NK-92 (cell line): Measurements from ENCODE around the gene COL23A1.
"Not testable (repeated sequence)": the region's sequence is repeated elsewhere in the genome, so short reads cannot be mapped to it uniquely, and the experiment has no call there.

Experiments
- DNase-seq: peaks from one replicate; lab custom pipeline; 2025; ENCODE audit not compliant: unreplicated experiment; lab: John Stamatoyannopoulos, UW

Gene COL23A1

DNA sequence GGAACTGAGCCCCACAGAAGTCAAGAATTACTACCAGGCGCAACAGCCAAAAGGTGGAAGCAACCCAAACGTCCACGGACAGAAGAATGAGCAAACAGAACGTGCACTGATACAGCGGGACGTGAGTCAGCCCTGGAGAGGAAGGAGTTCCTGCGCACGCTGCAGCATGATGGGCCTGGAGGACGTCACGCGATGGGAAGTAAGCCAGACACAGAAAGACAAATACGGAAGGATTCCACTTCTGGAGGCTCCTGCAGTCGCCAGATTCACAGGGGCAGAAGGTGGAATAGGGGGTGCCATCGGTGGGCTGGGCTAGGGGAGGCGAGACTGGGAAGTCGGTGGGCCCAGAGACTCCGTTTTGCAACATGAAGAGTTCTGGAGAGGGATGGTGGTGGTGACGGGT, 277.3 kb downstream of the COL23A1 start:
- no peak for DNase-seq

DNA sequence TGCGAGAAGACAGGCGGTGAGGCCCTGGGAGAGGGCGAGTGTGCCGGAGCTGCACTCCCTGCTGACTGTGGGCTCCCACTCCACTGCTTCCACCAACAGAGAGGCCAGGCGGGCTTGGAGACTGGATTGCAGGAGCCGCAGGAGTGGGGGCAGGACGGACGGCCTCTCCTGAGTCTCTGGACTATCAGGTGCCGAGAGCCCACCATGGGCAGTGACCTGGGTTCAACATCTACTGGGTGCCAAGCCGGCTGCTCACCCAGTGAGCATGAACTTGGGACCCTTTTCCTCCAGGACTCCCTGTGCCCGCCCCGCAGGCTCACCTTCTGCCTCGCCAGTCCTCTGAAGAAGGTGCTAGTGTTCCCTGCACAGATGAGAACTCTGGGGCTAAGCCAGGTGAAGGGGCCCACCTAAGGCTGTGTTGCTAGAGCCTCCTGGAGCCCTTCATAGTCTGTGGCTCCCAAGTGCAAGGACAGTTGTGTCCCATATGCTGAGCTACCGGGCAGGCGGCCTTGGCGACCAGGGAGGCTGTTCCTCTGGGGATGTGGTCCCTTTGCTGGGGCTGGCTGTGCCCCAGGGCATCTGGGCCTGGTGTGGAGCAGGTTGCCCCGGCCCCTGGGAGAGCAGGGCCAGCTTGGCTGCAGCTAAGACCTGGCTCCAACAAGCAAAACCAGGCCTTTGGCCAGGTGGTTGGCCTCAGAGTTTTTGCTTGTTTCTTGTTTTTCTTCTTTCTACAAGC, 279.9 kb downstream of the COL23A1 start:
- DNase-seq, result no peak

GRCh38 chr5:178309271-178310013, 280.8 kb downstream of the COL23A1 start:
- no peak for DNase-seq

DNA sequence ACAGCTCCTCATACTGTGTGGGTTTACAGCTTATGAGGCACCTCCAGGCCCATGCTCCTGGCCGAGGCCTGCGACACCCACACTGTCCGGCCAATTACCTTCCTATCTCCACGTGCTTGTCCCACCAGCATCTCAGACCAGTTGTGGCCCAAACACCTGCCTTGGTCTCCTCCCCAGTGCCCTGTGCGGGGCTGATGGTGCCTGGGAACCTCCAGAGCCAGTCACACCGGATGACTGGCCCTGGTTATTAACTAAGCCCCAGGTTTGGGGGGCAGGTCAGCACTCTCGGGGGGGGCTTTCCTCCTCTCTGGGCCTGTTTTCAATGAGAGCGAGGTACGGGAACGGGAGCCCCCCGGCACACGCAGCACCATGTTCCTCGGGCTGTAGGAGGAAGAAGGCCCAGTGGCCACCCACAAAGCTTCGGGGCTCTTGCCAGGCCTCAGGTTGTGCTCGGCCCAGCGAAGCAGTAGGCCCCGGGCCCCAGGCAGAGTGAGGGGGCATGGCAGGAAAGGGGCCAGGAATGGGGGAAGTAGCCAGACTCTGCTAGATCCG, 281.6 kb downstream of the COL23A1 start:
- no peak for DNase-seq

GRCh38 chr5:178307267-178308045, 282.7 kb downstream of the COL23A1 start:
- DNase-seq, result no peak

DNA sequence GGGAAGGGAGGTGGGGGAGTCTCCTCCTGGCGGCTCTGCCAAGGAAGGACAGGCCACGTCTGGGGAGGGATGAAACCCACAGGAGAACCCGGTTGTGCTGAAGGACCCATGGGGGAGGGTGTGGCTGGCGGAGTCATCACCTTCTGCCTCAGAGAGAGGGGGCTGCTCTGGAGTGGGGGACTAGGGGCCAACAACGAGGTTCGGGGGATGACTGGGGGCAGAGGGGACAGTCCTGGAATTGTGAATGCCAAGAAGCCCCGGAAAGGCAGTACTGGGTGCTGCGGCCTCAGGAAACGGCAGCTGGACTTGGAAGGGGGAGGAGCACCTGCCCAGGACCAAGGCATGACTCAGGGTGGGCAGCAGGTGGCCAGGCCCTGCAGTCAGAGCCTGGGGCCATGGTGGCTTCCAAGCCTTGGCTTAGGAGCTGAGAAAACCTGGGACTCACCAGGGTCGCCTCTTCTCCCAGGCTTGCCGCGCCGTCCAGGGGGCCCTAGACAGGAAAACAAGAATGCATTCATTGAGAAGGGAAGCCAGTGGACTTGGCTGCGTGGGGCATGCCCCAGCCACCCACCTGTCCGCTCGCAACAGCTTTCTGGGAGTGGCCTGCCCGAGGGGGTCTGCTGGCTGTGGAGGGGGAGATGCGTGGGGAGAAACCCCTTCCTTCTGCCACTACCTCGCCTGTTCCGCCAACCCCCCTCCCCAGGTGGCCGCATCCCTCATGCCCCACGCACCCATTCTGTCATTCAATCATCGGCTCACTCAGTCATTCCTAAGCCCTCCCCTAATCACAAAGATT, 283.6 kb downstream of the COL23A1 start:
- DNase-seq, result no peak

DNA sequence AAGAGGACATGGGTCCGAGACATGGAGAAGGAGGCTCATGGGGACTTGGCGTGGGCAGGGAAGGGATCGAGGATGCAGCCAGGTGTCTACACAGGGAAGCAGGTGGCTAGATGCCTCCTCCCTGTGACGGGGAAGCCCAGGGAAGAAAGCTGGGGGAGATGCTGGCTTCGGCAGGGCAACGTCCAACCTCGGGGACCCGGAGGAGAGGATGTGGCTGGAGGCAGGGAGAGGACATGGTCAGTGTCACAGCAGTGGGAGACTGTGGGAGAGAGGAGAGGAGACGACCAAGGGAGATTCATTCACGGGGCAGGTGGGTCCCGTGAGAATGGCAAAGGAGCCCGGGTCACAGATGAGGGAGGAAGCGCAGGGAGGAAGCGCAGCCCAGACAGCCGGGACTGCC, 284.4 kb downstream of the COL23A1 start:
- no peak for DNase-seq

GRCh38 chr5:178304761-178305645, 285.2 kb downstream of the COL23A1 start:
- no peak for DNase-seq

GRCh38 chr5:178304016-178304415, 286.2 kb downstream of the COL23A1 start:
- DNase-seq, result no peak

- not testable (repeated sequence) for DNase-seq
Measured at GRCh38 chr5:178302321-178302720, 287.9 kb downstream of the COL23A1 start.

DNA sequence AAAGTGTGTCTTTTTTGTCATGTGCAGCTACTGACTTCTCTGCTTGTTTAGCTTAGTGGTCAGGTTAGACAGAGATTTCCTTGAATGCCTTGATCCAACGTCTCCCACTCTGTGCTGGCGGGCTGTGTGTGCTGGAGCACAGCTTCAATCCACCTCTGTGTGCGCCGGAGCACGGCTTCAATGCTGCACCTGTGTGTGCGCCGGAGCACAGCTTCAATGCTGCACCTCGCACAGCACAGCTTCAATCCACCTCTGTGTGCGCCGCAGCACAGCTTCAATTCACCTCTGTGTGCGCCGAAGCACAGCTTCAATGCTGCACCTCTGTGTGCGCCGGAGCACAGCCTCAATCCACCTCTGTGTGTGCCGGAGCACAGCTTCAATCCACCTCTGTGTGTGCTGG, 288.6 kb downstream of the COL23A1 start:
- DNase-seq, result no peak

- DNase-seq, result no peak
Measured at GRCh38 chr5:178298283-178298807, 291.8 kb downstream of the COL23A1 start.

- no peak for DNase-seq
Measured at GRCh38 chr5:178297751-178298150, 292.4 kb downstream of the COL23A1 start.

DNA sequence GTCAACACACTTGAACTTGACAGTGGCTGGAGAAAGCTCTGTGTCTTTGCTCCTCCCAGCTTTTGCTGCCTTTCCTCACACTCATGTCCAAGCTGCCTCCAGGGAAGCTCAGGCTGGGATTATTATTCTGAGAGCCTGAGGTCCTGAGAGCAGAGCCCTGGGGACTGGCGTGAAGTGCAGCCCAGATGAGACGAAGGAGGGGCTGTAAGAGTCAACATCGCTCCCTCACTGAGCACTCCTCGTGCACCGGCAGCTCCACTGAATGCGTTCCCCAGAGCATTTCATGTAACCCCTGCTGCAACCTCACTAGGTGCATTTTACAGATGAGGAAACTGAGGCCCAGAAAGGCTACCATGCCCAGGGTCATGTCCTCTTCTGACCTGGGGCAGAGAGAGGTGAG, 294.1 kb downstream of the COL23A1 start:
- no peak for DNase-seq

GRCh38 chr5:178295589-178295988, 294.6 kb downstream of the COL23A1 start:
- no peak for DNase-seq

DNA sequence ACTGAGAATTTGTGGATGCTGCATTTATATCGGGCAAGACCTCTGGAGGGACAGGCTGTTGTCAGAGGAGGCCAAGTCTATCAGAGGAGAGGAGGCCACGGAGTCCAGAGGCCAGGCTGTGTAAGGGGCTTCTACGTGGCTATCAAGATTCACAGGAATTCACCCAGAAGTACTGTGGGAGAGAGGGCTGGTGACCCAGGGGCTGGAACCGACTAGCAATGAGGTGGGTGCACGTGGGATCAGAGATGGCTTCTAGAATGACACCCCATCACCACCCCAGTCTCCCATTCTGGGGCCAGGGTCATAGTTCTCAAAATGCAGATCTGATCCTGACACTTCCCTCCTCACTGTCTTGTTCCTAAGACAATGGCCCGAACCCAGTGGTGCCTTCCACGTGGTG, 296.4 kb downstream of the COL23A1 start:
- no peak for DNase-seq

DNA sequence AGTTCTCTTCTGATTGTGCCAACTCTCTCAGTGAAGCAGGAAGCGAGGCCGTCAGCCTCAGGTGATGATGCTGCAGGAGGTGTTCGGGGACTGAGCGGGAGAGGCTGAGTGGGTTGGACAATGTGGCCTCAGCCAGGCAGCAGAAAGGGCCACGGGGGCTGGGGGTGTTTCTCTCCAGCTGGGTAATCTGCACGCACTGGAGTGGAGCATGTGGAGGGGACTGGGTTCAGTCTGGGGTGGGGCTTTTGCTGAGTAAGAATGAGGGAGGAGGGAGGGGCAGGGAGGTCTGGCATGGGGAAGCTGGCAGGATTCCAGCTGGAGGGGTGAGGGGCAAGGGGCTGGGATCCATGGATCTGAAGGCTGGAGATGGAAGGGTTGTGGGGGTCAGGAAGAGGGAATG, 296.8 kb downstream of the COL23A1 start:
- DNase-seq, result no peak

- no peak for DNase-seq
Measured at GRCh38 chr5:178292826-178293205, 297.4 kb downstream of the COL23A1 start.

DNA sequence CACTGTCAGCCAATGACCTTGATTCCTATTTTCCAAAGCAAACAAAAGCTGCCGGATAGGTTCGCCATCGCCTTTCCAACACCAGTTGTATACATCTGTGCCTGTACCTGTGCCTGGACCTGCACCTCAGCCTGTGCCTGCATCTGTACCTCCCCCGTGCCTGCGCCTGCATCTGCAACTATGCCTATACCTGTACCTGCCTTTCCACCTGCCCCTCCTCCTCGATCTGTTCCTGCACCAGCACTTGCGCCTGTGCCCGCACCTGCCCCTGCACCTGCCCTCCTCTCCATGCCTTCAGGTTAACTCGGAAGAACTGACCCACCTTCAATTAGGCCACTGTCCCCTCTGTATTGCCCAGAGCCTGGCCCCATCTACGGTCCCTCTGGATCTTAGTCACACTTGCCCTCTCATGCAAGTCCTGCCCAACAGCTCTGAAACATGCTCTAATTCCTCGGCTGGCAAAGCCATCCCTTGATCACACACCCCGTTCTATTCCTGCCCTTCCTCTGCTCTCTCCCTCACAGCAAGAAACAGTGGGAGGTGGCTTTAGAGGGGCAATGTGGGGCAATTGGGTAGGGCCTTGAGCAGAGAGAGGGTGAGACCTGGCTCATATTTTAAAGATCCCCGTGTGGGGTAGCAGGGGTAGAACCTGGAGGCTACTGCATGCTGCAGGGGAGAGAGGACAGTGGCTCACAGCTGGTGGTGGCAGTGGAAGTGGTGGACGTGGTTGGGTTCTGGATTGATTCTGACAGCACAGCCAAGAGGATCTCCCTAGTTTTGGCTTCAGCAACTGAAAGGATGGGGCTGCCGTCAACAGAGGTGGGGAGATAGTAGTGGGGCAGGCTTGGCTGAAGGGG, 298.0 kb downstream of the COL23A1 start:
- no peak for DNase-seq
